NCI-H128 (cell line): ENCODE measurements around the gene FBXW7.

Experiments
- DNase-seq: peaks from one replicate; lab custom pipeline; 2025; ENCODE audit not compliant: unreplicated experiment; lab: John Stamatoyannopoulos, UW

Gene FBXW7

DNA sequence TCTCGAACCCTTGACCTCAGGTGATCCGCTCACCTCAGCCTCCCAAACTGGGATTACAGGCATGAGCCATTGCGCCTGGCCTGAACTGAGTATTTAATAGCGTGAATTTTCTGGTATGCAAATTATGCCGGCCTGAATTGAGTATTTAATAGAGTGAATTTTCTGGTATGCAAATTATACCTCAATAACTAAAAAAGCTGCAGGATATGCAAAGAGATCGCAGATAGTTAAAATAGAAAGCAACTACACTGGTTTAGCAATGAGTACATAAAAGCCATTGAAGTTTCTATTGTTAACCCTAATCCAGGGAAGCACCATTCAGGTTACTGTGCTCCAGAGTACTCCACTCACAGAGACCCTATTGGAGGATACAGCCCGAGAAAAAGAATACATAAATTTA, 22.8 kb downstream of the FBXW7 start:
- no peak for DNase-seq

DNA sequence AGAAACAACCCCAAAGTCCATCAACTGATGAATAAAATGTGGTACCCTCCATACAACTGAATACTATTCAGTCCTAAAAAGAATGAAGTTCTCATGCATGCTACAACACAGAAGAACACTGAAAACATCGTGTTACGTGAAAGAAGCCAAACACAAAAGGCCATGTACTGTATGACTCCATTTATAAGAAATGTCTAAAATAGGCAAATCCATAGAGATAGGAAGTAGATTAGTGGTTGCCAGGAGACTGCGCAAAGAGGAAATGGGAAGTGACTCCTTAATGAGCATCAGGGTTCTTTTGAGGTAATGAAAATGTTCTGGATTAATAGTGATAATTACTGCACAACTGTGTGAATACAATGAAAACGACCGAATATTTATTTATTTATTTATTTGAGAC, 23.4 kb downstream of the FBXW7 start:
- DNase-seq: no peak

DNA sequence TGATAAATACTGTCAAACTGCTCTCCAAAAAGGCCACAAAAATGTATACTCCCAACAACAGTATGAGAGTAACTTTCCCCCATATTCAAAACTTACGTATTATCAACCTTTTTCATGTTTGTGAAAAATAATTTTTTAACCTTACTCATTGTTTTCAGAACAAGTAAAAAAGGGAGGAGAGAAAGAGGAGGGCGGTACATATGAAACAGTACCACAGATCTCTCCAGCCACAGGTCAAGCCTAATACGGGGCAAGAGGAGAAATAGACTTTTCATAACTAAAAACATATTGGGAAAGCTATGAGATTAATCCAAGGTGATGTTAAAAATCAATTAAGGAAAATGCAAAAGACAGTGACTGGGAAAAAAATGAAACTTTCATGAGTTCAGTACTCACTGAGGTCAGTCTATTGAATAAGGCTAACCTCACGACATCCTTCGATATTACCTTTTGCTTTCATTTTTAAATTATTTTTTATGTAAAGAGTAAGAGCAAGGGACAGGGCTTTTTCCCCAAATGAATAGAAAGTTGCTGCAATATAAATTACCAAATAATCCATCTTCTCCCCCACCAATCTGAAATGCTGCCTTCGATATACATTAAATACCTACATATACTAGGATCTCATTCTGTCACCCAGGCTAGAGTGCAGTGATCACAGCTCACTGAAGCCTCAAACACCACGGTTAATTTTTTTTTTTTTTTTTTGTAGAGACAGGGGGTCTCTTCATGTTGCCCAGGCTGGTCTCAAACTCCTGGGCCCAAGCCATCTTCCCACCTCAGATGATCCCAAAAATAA, 25.3 kb downstream of the FBXW7 start:
- no peak for DNase-seq

DNA sequence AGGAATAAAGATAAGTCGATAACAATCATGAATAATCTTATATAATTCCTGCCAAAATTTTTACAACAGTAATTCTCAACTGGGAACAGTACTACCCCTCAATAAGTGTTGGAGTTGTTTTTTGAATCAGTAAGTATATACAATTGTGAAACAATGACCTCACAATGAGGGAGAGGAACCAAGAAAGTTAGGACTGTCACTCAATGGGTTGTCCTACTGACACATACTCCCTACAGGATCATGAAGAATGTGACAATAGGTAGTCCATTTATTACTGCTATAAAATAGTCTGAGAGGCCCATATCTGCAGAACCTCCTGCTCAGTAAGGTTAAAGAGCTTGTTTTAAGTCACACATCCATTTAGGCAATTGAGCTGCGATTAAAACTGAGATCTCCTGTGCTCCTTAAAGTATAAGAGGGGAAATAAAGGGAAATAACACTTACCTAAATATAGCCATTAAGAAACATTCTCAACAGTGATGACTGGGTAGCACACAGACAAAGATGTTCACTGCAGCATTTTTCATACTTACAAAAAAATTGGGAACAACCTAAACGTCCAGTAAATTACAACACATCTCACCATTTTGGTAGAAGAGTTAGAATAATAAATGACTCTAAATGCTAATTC, 26.2 kb downstream of the FBXW7 start:
- no peak for DNase-seq

DNA sequence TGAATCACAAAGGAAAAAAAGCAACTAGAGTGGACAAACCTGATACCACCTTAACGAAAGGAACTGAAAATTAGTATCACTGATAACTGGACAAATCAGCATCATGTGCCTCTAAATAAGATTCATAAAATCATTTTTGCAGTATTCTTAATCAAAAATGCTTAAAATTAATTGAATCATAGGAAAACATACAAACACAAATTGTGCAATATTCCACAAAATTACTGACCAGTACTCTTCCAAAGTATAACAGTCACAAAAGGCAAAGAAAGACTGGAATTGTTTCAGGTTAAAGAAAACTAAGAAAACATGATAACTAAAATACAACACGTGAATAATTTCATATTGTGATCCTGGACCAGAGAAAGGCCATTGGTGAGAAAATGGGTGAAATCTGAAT, 27.1 kb downstream of the FBXW7 start:
- no peak for DNase-seq

DNA sequence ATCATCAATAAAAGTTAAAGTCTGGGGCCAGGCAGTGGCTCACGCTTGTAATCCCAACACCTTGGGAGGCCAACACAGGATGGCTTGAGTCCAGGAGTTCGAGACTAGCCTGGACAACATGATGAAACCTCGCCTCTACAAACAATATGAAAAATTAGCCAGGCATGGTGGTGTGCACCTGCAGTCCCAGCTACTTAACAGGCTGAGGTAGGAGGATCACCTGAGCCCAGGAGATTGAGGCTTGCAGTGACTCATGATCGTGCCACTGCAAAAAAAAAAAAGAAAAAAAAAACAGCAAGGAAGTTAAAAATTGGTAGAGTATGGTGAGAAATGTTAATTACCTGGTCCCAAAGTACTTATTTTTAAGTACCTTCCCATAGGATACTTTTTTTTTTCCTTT, 27.5 kb downstream of the FBXW7 start:
- no peak for DNase-seq

DNA sequence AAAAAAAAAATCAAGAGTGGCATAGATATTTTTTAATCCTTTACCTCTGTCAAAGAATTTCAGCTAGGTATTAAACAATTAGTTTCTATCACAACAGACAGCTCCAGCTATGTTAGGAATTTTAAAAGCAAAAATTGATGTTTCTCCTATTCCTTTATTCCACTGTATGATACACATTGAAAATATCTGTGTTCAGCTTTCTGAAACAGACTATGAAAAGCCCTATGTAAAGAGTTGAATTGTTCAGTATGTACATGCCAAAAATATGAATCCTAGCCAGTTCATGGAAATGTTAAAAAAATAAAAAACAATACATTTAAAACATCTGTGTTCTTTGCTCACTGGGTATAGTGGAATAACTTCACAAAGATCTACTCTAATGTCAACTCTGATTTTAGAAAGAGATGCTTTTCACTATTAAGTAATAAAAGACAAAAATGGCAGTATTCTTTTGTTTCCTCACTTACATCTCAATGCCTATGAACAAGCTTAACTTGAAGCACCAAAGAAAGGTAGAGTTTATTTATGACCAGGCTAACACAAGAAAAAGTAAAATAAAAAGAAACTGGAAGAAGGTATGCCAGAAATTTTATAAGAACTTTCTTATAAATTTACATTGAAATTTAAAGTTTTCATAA, 32.1 kb downstream of the FBXW7 start:
- DNase-seq: no peak

DNA sequence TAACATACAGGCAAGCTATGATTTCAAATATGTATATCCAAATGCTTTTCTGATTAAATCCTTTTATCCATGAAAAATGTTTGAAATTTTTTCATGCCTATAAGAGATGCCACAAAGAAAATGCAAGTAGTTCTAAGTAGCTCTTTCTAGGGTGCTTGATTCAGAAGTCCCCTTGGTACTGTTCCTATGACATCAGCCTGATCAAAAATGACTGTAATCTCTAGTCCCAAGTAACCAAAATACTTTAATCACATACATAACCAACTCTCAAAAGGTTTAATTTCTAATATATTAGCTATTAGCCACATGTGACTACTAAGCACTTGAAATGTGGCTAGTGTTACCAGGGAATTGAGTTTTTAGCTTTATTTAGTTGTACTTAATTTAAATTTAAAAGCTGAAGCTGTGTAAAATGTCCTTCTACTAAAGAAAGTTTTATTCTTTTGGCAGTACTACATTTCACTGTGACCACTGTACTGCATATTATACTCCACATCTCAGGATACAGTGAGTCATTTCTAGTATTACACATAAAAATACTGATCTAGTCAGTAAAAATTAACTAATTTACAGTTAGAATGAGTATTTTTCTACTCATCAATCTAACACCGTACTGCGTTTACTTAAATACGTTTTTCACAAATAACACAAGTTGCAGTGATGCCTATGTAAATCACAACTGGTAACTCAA, 33.9 kb downstream of the FBXW7 start:
- DNase-seq: no peak

DNA sequence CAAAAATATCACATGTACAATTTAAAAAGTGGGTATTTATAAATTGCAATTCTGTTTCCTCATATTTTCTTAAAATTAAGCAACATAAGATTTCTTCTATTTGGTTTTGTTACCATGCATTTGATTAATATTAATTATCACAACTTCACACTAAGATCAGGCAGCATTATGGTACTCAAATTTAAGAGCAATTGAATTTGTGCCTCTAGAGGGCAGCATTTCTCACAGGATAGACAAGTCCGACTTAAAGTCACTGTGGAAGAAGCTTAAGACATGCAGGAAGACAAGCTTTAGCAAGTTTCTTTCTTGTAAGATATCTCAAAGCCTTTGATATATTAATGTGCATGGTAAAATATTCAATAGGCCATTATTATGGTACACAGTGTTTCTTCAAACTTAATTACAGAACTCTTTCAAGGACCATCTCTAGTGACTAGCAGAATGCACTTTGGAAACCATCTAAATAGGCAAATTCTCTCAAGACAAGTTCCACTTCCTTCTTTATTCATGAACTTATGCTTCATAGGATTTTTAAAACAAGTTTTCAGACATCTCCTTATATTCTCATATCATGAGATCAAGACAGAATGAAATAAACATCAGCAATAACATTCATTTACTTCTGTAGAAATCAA, 35.0 kb downstream of the FBXW7 start:
- peak; percentile 16 for DNase-seq

DNA sequence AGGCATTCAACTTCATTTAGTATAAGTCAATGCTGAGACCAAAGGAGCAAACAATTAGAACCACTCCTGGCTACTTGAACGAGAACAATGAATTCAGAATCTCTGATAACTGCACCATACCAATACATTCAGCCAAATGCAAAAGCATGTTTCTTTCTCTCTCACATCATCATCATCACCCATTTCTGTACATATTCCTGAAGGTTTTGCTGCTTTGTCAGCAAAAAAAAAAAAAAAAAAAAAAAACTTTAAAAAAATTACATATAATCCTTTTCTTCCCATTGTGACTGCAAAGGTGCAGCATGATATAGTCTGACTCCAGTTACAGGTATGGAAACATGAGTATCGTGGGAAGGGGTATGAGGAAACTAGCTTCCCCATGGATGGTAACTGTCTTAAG, 35.6 kb downstream of the FBXW7 start:
- no peak for DNase-seq

DNA sequence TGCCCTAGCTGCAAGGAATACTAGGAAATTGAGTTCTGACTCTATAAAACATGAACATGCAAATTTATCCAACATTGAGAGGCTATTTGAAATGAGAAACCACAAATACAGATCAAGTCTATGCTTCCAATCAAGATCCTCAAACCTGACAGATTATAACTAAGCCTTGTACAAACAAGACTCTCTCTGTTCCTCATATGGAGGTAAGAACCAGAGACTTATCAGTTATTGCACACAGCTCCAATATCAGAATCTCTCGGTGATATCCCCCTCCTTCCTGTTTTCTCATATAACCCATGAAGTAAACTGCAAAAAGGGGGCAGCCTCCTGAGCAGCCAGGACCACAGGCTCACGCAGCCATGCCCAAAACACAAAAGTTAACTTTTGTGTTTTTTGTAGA, 36.5 kb downstream of the FBXW7 start:
- no peak for DNase-seq

DNA sequence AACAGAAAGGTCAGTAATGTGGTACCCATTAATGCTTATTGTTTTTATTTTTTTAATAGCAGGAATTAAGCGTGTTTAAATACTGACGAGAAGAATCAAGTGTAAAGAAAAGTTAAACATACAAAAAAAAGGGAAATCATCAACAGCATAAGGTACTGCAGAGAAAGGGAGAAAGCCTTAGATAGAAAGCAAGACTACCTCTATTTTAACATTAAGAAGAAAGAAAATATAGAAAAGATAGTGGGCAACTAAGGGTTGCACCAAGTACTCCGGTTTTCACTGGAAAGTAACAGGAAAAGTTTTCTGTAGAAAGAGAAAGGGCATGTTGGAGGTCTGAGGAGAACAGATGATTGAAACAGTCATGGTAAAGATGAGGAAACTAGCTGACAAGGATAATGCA, 41.9 kb downstream of the FBXW7 start:
- DNase-seq: no peak

DNA sequence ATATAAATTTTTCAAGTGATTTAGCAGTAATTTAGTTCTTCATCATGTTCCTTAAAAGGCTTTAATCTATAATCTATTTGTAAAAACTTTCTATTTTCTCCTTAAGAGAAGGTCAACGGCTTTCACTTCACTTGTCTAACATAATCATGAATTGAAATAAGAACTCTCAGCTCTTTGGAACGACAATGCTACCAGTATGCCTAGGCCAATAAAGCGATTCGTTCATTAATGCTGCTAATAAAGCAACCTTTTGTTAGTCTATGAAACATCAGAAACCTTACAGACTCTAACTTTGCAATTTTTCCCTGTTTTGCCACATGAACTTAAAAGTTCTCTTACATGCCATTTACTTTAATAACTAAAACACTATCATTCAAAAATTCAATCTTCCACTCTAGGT, 47.6 kb downstream of the FBXW7 start:
- DNase-seq: no peak

DNA sequence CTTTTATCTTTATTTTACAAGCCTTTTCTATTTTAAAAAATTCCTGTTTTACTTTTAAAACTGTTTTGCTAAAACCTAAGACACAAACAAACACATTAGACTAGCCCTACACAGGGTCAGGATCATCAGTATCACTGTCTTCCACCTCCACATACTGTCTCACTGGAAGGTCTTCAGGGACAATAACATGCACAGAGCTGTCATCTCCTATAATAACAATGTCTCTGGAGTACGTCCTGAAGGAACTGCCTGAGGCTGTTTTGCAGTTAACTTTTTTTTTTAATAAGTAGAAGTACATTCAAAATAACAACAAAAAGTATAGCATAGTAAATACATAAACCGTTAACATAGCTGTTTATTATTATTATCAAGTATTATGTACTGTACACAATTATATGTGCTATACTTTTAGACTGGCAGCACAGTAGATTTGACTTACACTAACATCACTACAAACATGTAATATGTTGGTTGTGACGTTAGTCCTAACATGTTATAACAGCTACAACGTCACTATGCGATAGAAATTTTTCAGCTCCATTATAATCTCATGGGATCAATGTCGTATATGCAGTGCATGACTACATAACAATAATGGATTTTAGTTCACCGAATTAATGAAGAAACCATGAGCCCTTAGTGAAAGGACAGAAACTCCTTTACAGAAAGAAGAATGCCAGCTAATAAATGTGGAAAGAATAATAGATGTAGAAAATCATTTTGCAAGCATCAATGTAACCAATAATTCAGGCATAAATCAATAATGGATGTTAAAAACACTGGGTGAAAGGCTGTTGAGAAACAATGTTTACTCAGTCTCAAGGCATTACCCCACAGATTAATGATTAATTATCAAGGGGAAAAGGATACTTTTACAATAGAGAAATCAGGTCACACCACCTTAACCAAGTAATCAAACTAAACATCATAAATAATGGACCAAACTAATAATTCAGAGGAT, 49.2 kb downstream of the FBXW7 start:
- no peak for DNase-seq

DNA sequence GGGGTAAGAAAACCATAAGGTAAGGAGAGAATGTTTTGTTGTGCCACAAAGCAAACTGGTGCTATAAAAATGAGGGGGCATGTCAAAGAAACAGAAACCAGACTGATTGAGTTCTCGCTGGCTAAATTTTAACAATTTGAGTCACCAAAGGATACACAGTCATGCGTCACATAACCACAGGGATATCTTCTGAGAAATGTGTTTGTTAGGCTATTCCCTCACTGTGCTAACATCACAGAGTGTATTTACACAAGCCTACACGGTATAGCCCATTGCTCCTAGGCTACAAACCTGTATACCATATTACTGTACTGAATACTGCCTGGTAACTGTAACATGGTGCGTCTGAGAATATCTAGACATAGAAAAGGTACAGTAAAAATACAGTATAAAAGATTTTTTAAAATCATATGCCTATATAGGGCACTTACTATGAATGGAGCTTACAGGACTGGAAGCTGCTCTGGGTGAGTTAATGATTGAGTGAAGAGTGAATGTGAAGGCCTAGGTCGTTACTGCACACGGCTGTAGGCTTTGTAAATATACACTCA, 50.1 kb downstream of the FBXW7 start:
- no peak for DNase-seq

DNA sequence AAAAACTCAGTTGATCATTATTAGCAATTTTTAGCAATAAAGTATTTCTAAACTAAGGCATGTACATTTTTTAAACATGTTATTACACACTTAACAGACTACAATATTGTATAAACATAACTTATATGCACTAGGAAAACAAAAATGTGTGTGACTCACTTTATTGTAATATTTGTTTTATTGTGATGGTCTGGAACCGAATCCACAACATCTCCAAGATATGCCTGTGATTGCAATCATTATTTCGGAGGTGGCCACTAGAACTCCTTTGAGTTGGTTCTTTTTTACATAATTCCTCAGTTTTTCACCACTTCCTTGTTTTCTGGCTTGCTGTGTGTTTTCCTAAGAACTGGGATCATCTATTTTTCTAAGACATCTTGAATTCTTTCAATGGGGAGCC, 53.7 kb downstream of the FBXW7 start:
- DNase-seq: no peak

DNA sequence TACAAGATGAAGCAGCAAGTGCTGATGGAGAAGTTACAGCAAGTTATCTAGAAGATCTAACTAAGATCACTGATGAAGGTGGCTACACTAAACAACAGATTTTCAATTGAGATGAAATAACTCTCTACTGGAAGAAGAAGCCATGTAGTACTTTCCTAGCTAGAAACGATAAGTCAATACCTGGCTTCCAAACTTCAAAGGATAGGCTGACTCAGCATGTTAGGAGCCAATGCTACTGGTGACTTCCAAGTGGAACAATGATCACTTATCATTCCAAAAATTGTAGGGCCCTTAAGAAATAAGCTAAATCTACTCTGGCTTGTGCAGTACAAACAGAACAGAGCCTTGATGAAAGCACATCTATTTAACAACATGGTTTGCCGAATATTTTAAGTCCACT, 55.0 kb downstream of the FBXW7 start:
- no peak for DNase-seq

DNA sequence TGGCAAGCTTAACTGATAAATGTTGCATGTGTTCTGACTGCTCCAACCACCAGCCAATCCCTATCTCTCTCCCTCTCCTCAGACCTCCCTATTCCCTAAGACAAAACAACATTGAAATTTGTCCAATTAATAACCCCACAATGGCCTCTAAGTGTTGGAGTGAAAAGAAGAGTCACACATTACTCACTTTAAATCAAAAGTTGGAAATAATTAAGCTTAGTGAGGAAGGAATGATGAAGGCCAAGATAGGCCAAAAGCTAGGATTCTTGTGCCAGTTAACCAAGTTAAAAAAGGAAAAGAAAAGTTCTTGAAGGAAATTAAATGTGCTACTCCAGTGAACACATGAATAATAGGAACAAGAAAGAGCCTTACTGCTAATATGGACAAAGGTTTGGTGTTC, 55.6 kb downstream of the FBXW7 start:
- no peak for DNase-seq

DNA sequence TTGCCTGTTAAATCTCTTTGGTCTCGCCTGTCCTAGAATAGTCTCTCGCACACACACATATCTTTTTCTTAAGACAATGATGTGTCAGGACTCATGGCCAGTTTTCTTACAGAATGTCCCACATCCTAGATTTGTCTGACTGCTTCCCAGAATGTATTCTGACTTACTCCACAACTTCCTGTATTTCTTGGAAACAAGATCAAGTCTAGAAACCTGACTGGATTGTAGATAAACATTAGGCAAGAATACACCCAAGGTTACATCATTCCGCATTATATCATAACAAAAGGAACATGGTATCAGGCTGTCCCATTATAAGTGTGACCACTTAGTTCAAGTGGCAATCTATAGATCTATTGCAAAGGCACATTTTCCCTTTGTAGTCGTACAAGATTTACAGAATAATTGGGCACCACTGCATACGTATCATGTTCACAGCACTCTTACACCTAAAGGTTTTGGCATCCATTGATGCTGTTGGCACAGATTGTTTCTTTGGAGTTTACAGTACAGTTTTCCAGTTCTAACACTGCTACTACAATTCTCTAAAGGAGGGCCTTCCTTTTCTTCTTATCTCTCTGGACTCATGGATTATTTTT, 56.4 kb downstream of the FBXW7 start:
- DNase-seq: no peak
